Activated CD8-positive, alpha-beta memory T cell treated with anti-CD3 and anti-CD28 coated beads for 1 hour (primary cell): Measurements from ENCODE around the gene DCUN1D1.

Source experiments
- DNase-seq, 2 donors: peaks; one replicate each; pipeline ENCODE4 v3.0.0-alpha.2; 2020; ENCODE audit warnings: low read depth in 1 of 2; ENCODE audit errors: extremely low read depth in 1 of 2

Gene DCUN1D1

GRCh38 chr3:182973047-182973446 is 7.3 kb downstream of the DCUN1D1 start:
- DNase-seq, result no peak

- no peak for DNase-seq
Measured at GRCh38 chr3:182972387-182972786, 8.0 kb downstream of the DCUN1D1 start.

- no peak for DNase-seq
Measured at GRCh38 chr3:182971637-182972036, 8.7 kb downstream of the DCUN1D1 start.

- DNase-seq, result no peak
Measured at GRCh38 chr3:182970811-182971418, 9.4 kb downstream of the DCUN1D1 start.

- DNase-seq, result no peak
Measured at GRCh38 chr3:182969853-182970252, 10.5 kb downstream of the DCUN1D1 start.

- no peak for DNase-seq
Measured at GRCh38 chr3:182969277-182969676, 11.1 kb downstream of the DCUN1D1 start.

GRCh38 chr3:182967218-182968204 is 12.8 kb downstream of the DCUN1D1 start:
- no peak for DNase-seq

GRCh38 chr3:182965861-182966366 is 14.4 kb downstream of the DCUN1D1 start:
- DNase-seq, result no peak

GRCh38 chr3:182964179-182964578 is 16.2 kb downstream of the DCUN1D1 start:
- DNase-seq, result no peak

- no peak for DNase-seq
Measured at GRCh38 chr3:182962166-182962565, 18.2 kb downstream of the DCUN1D1 start.

- no peak for DNase-seq
Measured at GRCh38 chr3:182959474-182960350, 20.6 kb downstream of the DCUN1D1 start.

GRCh38 chr3:182957676-182958266 is 22.6 kb downstream of the DCUN1D1 start:
- DNase-seq, result no peak

GRCh38 chr3:182957226-182957625 is 23.1 kb downstream of the DCUN1D1 start:
- no peak for DNase-seq

- DNase-seq, result no peak
Measured at GRCh38 chr3:182954553-182955235, 25.6 kb downstream of the DCUN1D1 start.

GRCh38 chr3:182949688-182950087 is 30.6 kb downstream of the DCUN1D1 start:
- DNase-seq, result no peak

GRCh38 chr3:182948305-182948704 is 32.0 kb downstream of the DCUN1D1 start:
- DNase-seq, result no peak

GRCh38 chr3:182947888-182948287 is 32.5 kb downstream of the DCUN1D1 start:
- DNase-seq, result no peak

GRCh38 chr3:182941719-182942118 is 38.6 kb downstream of the DCUN1D1 start:
- DNase-seq, result no peak

GRCh38 chr3:182940266-182940808 is 40.0 kb downstream of the DCUN1D1 start:
- no peak for DNase-seq
